ENCODE measurements around the gene MRPL48.
"Not testable (repeated sequence)": the region's sequence is repeated elsewhere in the genome, so short reads cannot be mapped to it uniquely, and the experiment has no call there.

The MRPL48 gene

GRCh38 chr11:73779084-73779902 lies 8.4 kb upstream of the MRPL48 start:
- DNase-seq (ENCODE audit: low spot score), result peak; percentile 99

DNA sequence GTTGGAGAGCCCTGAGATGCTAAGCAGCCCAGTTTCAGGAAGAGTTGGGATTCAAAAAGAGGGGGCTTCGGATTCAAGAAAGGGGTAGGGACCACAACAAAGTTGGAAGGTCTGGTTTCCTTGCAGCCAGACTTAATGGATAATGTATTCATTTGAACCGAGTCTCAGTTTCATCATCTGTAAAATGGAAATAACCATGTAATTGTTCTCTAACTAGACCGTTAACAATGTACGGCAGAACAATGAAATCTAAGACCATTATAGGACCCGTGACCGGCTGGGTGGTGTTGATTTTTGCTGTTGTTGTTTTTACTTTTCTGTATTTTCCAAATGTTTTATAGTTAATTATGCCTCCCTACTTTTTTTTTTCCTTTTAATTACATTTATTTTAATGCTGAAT lies 6.4 kb upstream of the MRPL48 start:
- no peak for DNase-seq (ENCODE audit: low spot score)

DNA sequence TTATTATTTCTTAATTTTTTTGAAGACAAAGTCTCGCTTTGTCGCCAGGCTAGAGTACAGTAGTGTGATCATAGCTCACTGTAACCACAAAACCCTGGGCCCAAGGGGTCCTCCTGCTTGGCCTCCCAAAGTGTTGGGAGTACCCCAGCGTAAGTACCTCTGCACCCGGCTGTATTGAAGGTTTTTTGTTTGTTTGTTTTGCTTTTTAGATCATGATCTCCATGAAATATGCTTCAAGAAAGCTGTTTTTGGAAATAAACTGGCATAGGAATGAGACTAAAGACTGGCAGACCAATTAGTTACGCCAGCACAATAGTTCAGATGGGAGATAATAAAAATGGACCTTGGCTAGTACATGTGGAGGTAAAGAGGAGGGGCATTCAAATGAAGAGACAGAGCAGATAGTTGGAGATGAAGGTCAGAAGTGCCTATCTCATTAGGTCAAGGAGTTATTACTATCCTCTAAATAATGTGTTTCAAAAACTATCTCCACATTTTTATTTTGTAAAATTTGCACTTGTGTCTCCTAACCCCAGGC lies 4.1 kb upstream of the MRPL48 start:
- no peak for DNase-seq (ENCODE audit: low spot score)

GRCh38 chr11:73784080-73784634 lies 3.5 kb upstream of the MRPL48 start:
- no peak for DNase-seq (ENCODE audit: low spot score)

GRCh38 chr11:73784734-73785133 lies 2.9 kb upstream of the MRPL48 start:
- no peak for DNase-seq (ENCODE audit: low spot score)

GRCh38 chr11:73785467-73785866 lies 2.2 kb upstream of the MRPL48 start:
- not testable (repeated sequence) for DNase-seq (ENCODE audit: low spot score)

- no peak for DNase-seq (ENCODE audit: low spot score)
Observed at GRCh38 chr11:73787051-73787642, 527 bp upstream of the MRPL48 start.

GRCh38 chr11:73789279-73789670 lies 1.6 kb downstream of the MRPL48 start:
- no peak for DNase-seq (ENCODE audit: low spot score)

DNA sequence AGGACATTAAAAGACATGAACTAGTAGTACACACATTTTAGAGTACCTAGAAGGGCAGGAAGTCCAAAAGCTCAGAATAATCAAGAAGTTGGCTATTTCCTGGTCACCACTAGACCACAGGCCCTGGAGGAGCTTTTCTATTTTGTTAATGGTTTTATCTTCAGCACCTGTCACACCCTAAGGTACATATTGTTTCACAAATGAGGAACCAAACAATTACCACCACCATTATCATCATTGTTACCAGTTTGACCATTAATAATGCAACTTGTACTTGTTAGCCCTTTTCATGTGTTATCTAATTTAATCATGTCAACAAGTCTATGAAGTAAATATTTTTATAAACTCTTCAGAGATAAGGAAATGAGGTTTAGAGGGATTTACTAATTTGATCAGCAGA lies 4.9 kb downstream of the MRPL48 start:
- no peak for DNase-seq (ENCODE audit: low spot score)

DNA sequence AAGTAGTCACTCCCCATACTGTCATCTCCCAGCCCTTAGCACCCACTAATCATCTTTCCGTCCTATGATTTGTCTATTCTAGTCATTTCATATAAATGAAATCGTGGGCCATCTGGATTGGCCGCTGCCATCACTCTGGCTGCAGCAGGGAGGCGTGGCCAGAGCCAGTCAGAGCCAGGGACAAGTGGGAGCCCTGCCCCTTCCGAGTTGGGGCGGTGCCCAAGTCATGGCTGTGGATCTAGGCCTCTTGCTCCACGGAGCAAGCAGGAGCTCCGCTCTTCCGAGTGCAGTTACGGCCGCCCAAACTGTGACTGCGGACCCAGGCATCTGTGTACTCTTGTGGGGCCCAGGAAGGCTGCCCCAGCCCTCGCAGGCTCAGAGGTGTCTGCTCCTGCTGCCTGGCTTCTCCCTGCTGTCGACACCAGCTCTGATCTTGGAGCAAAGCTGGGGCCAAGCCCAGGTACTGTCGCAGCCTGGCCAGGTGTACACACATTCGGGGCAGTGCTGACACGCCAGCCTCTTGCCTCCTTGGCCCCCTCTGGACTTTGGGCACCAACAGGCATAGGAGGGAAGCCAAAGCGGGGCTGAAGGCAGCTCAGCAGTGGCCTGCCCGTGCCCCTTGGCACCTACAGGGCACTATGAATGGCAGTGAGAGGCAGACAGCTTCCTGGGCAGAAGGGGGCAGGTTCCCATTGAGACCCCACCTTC lies 8.4 kb downstream of the MRPL48 start:
- DNase-seq (ENCODE audit: low spot score), result peak; percentile 88

GRCh38 chr11:73797457-73797856 lies 9.8 kb downstream of the MRPL48 start:
- DNase-seq (ENCODE audit: low spot score), result peak; percentile 51

GRCh38 chr11:73800276-73800806 lies 12.7 kb downstream of the MRPL48 start:
- DNase-seq (ENCODE audit: low spot score), result no peak

GRCh38 chr11:73801136-73801535 lies 13.5 kb downstream of the MRPL48 start:
- no peak for DNase-seq (ENCODE audit: low spot score)

- no peak for DNase-seq (ENCODE audit: low spot score)
Observed at GRCh38 chr11:73804712-73805111, 17.0 kb downstream of the MRPL48 start.

- no peak for DNase-seq (ENCODE audit: low spot score)
Observed at GRCh38 chr11:73808052-73808451, 20.4 kb downstream of the MRPL48 start.

- no peak for DNase-seq (ENCODE audit: low spot score)
Observed at GRCh38 chr11:73810637-73811036, 23.0 kb downstream of the MRPL48 start.

DNA sequence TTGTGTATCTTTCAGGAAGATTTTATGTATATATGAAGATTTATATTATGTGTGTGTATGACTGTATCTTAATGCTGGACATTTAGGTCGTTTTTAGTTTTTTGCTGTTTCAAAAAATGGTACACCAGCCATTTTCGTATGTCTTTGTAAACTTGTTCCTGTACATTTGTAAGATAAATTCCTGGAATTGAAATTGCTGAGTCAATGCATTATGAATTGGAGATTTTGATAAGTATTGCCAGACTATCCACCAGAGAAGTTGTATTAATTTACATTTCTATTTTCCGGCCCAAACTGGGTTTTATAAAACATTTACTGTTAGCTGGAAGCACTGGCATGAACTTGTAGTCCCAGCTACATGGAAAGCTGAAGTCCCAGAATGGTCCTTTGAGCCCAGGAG lies 24.6 kb downstream of the MRPL48 start:
- DNase-seq (ENCODE audit: low spot score), result no peak

DNA sequence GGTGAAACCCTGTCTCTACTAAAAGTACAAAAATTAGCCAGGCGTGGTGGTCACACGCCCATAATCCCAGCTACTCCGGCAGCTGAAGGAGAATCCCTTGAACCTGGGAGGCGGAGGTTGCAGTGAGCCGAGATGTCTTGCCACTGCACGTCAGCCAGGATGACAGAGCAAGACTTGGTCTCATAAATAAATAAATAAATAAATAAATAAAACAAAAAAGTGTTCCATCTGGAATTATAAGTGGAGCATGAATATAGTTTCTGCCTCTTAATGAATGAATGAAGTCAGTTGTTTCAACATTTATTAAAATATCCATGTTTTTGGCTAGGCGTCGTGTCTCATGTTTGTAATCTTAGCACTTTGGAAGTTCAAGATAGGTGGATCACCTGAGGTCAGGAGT lies 27.1 kb downstream of the MRPL48 start:
- DNase-seq (ENCODE audit: low spot score), result no peak

DNA sequence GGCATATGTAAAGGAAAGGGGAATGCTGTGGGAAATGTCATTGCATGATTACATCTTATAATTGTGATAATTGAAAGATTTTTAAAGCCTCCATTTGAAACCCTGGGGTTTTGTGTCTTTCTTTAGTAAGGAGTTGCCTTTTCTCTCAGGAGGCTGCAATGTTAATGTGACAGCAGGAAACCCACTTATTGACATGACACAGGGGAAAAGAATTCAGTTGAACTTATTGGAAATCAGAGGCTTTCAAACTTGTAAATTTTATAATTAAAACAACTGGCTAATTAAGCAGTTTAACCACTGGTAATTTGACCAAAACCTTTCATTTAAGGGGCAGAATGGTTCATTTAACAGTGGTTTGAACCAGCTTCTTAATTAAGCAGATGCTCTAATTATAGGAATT lies 31.2 kb downstream of the MRPL48 start:
- DNase-seq (ENCODE audit: low spot score), result no peak

GRCh38 chr11:73830261-73830660 lies 42.6 kb downstream of the MRPL48 start:
- no peak for DNase-seq (ENCODE audit: low spot score)

DNA sequence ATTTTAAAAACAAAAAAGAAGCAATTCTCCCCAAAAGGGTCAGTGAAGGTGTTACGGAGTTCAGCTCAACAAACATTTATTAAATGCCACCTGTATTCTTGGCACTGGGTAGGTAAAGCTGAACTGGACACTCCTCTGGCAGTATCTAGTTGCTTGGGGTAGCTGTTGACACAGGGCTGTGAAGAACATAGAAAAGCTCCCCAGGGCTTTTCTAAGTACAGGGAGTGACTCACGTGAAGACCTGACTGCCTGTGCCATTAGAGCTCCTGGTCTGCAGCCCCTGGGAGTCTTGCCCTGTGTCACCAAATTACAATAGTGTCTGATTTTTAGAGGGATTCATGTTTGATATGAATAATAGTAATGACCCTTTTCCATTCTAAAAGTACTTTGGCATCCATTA lies 45.4 kb downstream of the MRPL48 start:
- no peak for DNase-seq (ENCODE audit: low spot score)

DNA sequence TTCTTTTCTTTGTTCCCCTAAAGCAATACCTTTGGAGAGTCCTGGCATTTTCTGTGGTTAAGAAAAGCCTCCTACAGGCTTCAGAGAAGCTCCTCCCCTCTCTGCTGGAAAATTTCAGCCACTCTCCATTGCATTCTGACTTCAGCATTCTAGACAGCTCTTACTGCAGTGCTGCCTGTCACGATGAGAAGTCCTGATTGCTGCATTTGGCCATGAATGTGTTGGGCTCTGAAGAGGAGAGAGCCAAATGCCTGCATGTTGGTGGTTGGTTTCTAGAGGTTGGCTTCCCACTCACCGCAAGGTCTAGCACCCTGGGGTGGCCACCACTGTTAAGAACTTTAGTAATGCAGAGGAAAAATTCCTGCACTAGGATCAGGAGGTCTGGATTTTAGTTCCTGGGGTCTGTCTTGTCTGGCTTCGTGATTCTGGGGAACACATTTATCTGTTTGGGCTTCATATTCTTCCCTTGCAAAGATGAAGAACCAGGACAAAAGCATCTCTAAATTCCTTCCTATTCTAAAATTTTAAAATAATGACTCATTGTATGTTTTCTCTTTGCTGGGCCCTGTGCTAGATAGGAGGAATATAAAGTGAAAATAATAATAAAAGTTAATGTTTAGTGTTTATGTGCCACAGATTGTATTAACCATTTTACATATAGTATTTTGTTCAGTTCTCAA lies 50.9 kb downstream of the MRPL48 start:
- no peak for DNase-seq (ENCODE audit: low spot score)

Measured in putamen (tissue), 1 donor.